HUES64 (cell line): ENCODE results near the gene CPNE8.

Experiments used
- H3K27ac ChIP-seq: 2 replicates; pipeline ENCODE4 v1.7.0; 2013; ENCODE audit warnings: low read depth, low read length, inconsistent platforms
- H3K27me3 ChIP-seq: 2 replicates; pipeline ENCODE4 v1.6.1; 2013; ENCODE audit warnings: mild to moderate bottlenecking, low read length; ENCODE audit not compliant: insufficient read depth
- H3K36me3 ChIP-seq: 2 replicates; pipeline ENCODE4 v1.6.1; 2013; ENCODE audit warnings: mild to moderate bottlenecking, low read length; ENCODE audit not compliant: insufficient read depth
- H3K4me1 ChIP-seq: 2 replicates; pipeline ENCODE4 v1.6.1; 2013; ENCODE audit warnings: mild to moderate bottlenecking, low read length, moderate library complexity; ENCODE audit not compliant: insufficient read depth
- H3K4me3 ChIP-seq: 2 replicates; pipeline ENCODE4 v1.5.1; 2013; ENCODE audit warnings: mild to moderate bottlenecking, low read length, moderate library complexity
- H3K9ac ChIP-seq: 2 replicates; pipeline ENCODE4 v1.6.1; 2013; ENCODE audit warnings: mild to moderate bottlenecking, low read depth, low read length
- H3K9me3 ChIP-seq: 2 replicates; pipeline ENCODE4 v1.6.1; 2013; ENCODE audit warnings: low read depth, low read length; ENCODE audit not compliant: insufficient read depth
- WGBS: fragments of 150-250, 120-280 bp; methylation state at CpG from one replicate; pipeline ENCODE4 v1.1.7; 2013; ENCODE audit warnings: missing lambda C conversion rate; 5-methylcytosine and 5-hydroxymethylcytosine counted together

Gene CPNE8

DNA sequence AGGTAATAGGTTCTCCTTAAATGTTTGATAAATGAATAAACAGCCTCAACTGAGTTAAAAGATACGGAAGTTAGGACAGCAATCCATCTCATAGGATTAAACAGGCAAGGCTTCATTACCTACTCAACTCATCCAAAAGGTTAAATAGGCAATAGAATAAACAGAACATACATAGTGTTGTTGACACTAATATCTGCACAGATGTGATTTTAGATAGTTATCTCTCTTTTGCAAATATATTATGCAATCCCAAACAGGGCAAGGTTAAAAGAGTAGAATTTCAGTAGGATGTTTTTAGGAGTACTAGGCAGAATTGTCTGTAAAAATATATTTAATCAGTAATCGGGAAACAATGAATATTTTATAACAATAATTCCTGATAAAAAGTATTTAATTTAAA, 276.3 kb downstream of the CPNE8 start:
- 100% methylated on average over 1 of the region's 2 CpGs for WGBS
- Histone ChIP-seq H3K27ac (no peak overlapping the region), H3K36me3 (no peaks in the 10 kb centered on the region), H3K4me1 (no peaks in the 10 kb centered on the region), H3K4me3 (no peak overlapping the region), H3K27me3 (no peaks in the 10 kb centered on the region), H3K9ac (no peak overlapping the region), H3K9me3 (no peaks in the 10 kb centered on the region)

GRCh38 chr12:38628288-38628687, 277.1 kb downstream of the CPNE8 start:
- Histone ChIP-seq H3K4me1 (no peaks in the 10 kb centered on the region), H3K27ac (no peak overlapping the region), H3K36me3 (no peaks in the 10 kb centered on the region), H3K9me3 (no peaks in the 10 kb centered on the region), H3K4me3 (no peak overlapping the region), H3K9ac (no peak overlapping the region), H3K27me3 (no peaks in the 10 kb centered on the region)

DNA sequence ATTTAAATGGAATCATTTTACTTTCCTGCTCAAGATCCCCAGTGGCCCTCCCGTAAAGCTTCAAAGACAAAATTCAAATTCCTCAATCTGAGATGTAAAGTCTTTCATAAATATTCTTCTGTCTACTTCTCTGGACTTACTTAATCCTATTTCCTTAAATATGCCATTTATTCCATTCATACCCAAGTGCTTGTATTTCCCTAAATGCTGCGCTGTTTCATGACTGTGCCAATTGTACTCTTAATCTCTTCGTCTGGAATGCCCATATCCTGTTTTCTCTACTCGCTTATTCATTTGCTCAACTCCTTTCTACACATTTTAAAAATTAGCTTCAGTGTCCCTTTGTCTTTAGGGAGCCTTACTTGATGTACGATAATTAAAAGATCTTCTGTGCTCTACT, 280.1 kb downstream of the CPNE8 start:
- no peak overlapping the region for H3K4me3 ChIP-seq
- 97% methylated on average over 5 of the region's 5 CpGs for WGBS
- H3K27ac ChIP-seq = no peak overlapping the region
- no peaks in the 10 kb centered on the region for H3K4me1 ChIP-seq
- no peak overlapping the region for H3K9ac ChIP-seq
- no peaks in the 10 kb centered on the region for H3K9me3 ChIP-seq
- no peaks in the 10 kb centered on the region for H3K36me3 ChIP-seq
- H3K27me3 ChIP-seq = no peaks in the 10 kb centered on the region

- Histone ChIP-seq H3K9ac (no peak overlapping the region), H3K4me1 (peaks cover 5% of the 10 kb centered on the region; the same call in 1 of the 2 replicates), H3K27ac (no peak overlapping the region), H3K9me3 (no peaks in the 10 kb centered on the region), H3K36me3 (no peaks in the 10 kb centered on the region), H3K27me3 (no peaks in the 10 kb centered on the region), H3K4me3 (no peak overlapping the region)
- 63% methylated on average over 2 of the region's 2 CpGs for WGBS
Observed at GRCh38 chr12:38614171-38614570, 291.2 kb downstream of the CPNE8 start.

- Histone ChIP-seq H3K4me3 (no peak overlapping the region), H3K27me3 (no peaks in the 10 kb centered on the region), H3K36me3 (no peaks in the 10 kb centered on the region), H3K4me1 (peaks cover 5% of the 10 kb centered on the region; the same call in 1 of the 2 replicates), H3K9me3 (no peaks in the 10 kb centered on the region), H3K27ac (no peak overlapping the region), H3K9ac (no peak overlapping the region)
- WGBS = 100% methylated on average over 1 of the region's 2 CpGs
Observed at GRCh38 chr12:38610808-38611350, 294.5 kb downstream of the CPNE8 start.

DNA sequence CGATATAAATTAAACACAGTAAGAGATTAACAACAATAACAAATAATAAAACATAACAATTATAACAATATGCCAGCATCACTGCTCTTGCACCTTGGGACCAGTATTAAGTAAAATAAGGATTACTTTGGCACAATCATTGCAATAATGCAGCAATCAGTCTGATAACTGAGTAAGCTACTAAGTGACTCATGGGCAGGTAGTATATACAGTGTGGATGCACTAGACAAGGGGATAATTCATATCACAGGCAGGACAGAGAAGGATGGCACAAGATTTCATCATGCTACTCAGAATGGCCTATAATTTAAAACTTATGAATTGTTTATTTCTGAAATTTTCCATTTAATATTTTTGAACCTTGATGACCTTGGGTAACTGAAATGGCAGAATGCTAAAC, 298.1 kb downstream of the CPNE8 start:
- H3K36me3 ChIP-seq = no peaks in the 10 kb centered on the region
- H3K9ac ChIP-seq = no peak overlapping the region
- no peak overlapping the region for H3K27ac ChIP-seq
- H3K4me3 ChIP-seq = no peak overlapping the region
- 82% methylated on average over 1 of the region's 1 CpG for WGBS
- H3K27me3 ChIP-seq = no peaks in the 10 kb centered on the region
- peaks cover 5% of the 10 kb centered on the region; the same call in 1 of the 2 replicates for H3K4me1 ChIP-seq
- no peaks in the 10 kb centered on the region for H3K9me3 ChIP-seq
